Measurements from ENCODE around the gene FAHD1. TPM values are rescaled to one million over a fixed set of nuclear protein-coding genes. Genes with fewer than 3 reads are reported as not detected.

The FAHD1 gene
- total RNA-seq = 100 to 1,000 TPM; 107 to 188 (median 152) TPM

DNA sequence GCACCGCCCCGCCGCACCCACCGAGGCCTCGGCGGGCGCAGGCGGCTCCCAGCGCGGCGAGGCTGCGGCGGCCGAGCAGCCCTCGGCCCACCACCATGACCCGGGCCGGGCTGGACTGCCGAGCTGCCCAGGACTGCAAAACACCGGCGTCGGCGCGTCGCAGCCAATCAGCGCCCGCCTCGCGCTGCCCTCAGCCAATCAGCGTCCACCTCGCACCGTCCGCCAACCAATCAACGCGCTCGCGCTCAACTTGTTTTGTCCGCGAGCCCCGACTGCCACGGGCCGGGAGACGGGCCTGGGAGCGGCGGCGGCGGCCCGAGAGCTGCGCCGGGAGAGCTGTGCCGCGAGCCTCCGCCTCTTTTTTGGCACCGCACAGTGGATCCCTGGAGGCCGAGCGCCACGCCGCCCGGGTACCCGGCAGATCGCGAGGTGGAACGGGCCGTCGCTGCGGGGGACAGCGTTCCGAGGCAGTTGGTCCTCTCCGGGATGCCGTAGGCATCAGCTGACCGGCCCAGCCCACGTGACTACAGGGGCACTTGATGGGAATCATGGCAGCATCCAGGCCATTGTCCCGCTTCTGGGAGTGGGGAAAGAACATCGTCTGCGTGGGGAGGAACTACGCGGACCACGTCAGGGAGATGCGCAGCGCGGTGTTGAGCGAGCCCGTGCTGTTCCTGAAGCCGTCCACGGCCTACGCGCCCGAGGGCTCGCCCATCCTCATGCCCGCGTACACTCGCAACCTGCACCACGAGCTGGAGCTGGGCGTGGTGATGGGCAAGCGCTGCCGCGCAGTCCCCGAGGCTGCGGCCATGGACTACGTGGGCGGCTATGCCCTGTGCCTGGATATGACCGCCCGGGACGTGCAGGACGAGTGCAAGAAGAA is at the start of gene FAHD1, which contains the start of gene HAGH:
Gene FAHD1 (plus strand): TSS at position 516 of the 883 bp plus-strand sequence. CDS start 33 bp downstream, at position 549.
Gene HAGH (minus strand): TSS at position 135 of the 883 bp plus-strand sequence. CDS start 38 bp downstream, at position 97.
- Histone ChIP-seq H3K27me3 (no peaks in the 10 kb centered on the region), H3K4me3 (peak within 1 kb of the TSS; percentile 69 to 94 (median 85)), H3K36me3 (peaks cover 0 to 17% (median 0%) of the 10 kb centered on the region in 3 donors), H3K9me3 (no peaks in the 10 kb centered on the region), H3K4me1 (peaks cover 3 to 58% (median 14%) of the 10 kb centered on the region in 4 donors), H3K27ac (peak within 1 kb of the TSS; percentile 87 to 98 (median 92))
- TF ChIP-seq, protein P1, sequence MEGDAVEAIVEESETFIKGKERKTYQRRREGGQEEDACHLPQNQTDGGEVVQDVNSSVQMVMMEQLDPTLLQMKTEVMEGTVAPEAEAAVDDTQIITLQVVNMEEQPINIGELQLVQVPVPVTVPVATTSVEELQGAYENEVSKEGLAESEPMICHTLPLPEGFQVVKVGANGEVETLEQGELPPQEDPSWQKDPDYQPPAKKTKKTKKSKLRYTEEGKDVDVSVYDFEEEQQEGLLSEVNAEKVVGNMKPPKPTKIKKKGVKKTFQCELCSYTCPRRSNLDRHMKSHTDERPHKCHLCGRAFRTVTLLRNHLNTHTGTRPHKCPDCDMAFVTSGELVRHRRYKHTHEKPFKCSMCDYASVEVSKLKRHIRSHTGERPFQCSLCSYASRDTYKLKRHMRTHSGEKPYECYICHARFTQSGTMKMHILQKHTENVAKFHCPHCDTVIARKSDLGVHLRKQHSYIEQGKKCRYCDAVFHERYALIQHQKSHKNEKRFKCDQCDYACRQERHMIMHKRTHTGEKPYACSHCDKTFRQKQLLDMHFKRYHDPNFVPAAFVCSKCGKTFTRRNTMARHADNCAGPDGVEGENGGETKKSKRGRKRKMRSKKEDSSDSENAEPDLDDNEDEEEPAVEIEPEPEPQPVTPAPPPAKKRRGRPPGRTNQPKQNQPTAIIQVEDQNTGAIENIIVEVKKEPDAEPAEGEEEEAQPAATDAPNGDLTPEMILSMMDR (IDR thresholded peaks at IDR 0.05) = peak in 1 of 6 experiments; percentile 9
- peak; percentile 33 to 68 for TF ChIP-seq POLR2A (IDR thresholded peaks at IDR 0.05)
- DNase-seq = peak; percentile 92 to 97 (median 96)

DNA sequence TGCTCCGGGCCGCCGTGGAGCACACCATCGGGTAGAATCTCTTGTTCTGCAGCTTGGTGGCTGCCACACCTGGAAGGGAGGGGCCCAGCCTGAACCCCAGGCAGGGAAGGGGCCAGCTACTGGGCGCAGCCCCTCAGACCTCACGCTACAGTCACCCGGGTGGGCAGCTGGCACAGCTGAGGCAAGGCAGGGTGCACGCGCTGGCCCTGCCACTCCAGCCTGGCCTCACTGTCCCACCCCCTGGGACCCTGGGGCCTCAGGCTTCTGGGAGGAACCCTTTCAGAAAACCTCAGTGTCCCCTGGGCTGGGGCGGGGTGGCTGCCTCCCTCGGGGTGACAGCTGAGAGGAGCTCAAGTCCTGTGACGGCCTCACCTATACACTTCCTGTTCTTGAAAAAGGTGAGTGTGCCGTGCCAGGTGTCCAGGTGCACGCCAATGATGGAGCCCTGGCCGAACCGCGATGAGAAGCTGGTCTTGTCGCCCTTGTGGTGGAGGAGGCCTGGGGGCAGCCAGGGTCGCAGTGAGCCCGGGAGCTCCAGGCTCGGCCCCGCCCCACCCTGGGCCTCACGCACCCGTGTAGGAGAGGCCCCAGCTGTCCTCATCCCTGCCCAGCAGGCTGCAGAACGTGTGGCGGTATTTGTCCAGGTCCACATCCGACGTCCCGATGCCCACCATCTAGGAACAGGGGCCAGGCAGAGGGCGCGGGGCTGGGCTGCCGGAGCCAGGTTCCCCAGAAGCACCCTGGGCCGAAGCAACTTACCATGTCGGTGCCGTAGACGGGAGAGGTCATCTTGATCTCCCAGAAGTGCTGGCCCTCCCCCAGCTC is 49.4 kb upstream of the FAHD1 start:
- TF ChIP-seq POLR2A (IDR thresholded peaks at IDR 0.05) = no peak
- TF ChIP-seq, protein P1 (IDR thresholded peaks at IDR 0.05) = no peak
- Histone ChIP-seq H3K27ac (no peak overlapping the region), H3K9me3 (no peaks in the 10 kb centered on the region), H3K4me1 (peaks cover 3 to 39% (median 13%) of the 10 kb centered on the region in 4 donors), H3K27me3 (no peaks in the 10 kb centered on the region), H3K36me3 (peaks cover 0 to 52% (median 0%) of the 10 kb centered on the region in 3 donors), H3K4me3 (no peak overlapping the region)
- DNase-seq = no peak

DNA sequence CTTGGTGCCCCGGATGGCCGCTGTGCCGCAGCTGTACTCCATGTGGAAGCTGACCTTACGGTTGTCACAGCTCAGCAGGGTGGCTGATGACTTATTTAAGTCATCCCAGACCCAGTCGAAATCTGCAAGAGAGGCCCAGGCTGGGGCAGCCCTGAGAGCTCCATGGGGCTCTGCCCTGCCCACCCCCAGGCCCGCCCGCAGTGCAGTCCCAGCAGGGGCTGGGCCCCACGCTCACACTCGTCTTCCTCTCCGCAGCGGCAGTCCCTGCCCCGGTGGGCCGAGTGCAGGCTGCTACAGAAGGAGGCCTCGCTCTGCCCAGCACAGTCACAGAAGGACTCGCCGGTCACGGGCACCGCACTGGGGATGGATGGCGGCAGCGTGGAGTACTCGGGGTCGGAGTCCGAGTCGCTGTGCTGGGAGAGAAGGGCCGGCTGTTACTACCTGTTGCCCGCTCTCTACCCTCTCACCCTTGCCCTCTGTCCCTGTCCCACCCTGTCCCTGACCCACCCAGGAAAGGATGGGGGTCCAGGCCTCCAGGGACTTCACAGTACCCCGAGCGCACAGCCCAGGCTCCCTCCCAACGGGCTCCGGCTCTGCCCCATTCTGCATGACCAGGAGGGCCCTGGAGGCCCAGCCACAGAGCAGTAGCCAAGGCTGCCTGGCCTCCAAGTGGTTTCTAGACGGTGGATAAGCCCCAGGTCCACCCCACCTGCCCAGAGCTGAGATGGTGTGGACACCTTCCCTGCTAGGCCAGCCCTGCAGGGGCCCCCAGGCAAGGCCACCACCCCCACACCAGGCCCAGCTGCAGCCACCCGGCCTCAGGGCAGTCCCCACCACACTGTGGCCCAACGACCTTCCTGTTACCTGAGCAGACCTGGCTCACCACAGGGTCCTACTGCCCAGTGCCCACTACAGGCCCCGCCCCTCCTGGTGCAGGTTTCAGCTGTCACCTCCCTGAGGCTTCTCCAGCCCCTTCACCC is 48.5 kb upstream of the FAHD1 start:
- no peaks in the 10 kb centered on the region for H3K9me3 ChIP-seq
- peaks cover 3 to 40% (median 13%) of the 10 kb centered on the region in 4 donors for H3K4me1 ChIP-seq
- no peak for DNase-seq
- no peak overlapping the region for H3K4me3 ChIP-seq
- TF ChIP-seq, protein P1 (IDR thresholded peaks at IDR 0.05) = no peak
- TF ChIP-seq POLR2A (IDR thresholded peaks at IDR 0.05) = no peak
- H3K27ac ChIP-seq = no peak overlapping the region
- no peaks in the 10 kb centered on the region for H3K27me3 ChIP-seq
- peaks cover 0 to 52% (median 0%) of the 10 kb centered on the region in 3 donors for H3K36me3 ChIP-seq

DNA sequence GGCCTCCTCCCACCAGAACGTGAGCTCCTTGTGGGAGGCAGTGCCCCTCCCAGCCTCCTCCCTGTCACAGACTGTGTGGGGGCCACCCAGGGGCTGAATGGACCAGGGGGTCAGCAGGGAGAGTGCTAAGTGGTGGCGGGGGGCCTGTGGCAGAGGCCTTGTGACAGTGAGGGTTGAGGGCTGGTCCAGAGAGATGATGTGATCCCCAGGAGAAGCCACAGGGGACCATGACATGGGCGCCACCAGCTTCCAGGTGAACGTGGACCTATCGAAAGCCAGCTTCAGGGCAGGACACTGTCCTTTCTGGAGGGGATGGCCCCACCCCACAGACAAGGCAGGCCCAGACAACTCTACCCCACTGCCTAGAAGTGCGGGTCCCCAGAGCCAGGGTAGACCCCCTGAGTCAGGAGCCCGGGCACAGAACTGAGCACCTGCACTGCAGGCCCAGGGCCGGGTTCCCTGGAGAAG is 47.7 kb upstream of the FAHD1 start:
- no peak for DNase-seq
- Histone ChIP-seq H3K27ac (no peak overlapping the region), H3K4me3 (no peak overlapping the region), H3K36me3 (peaks cover 0 to 52% (median 0%) of the 10 kb centered on the region in 3 donors), H3K4me1 (peaks cover 3 to 41% (median 10%) of the 10 kb centered on the region in 4 donors), H3K9me3 (no peaks in the 10 kb centered on the region), H3K27me3 (no peaks in the 10 kb centered on the region)
- TF ChIP-seq, protein P1 (IDR thresholded peaks at IDR 0.05) = no peak
- no peak for TF ChIP-seq POLR2A (IDR thresholded peaks at IDR 0.05)
